ENCODE results near the gene COL20A1. TPM values are rescaled to one million over a fixed set of nuclear protein-coding genes. Genes with fewer than 3 reads are reported as not detected.
A peak's percentile ranks its signal among the peaks of the same experiment; 100 is the strongest.

The COL20A1 gene
- total RNA-seq, 1 experiment from 2014 or later = 0.23 TPM

DNA sequence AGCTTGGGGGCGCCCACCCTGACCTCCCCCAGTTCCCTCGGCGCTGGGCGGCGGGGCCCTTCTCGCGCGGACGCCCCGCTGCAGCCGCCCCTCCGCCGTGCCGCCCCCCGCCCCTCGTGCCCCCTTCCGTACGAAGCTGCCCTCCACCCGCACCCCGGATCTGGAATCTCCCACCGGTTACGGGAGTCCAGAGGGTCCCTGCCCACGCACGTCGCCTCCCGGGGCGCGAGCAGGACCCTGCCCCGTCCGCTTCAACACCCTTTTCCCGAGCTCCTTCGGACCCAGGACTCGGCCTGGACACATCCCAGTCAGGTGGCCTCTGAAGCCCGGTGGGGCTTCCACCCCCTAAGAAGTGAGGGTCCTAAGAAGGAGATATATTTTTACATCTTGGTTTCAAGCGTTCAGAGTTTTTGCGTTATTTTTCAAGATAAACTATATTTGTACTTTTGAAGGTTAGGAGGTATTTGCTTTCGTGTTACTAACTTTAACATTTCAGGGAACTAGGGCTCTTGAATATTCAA lies 19.9 kb upstream of the COL20A1 start:
- no TSS peak for BruUV-seq (replicated peaks)
- Histone ChIP-seq H3K27ac (ENCODE audit: low read length) (peak overlapping the region; percentile 82), H3K9me3 (ENCODE audit: control insufficient read depth, insufficient read depth, low read depth, low read length) (no peaks in the 10 kb centered on the region), H3K36me3 (ENCODE audit: control insufficient read depth, insufficient read depth, low read length) (no peaks in the 10 kb centered on the region; the same call in 1 of the 2 replicates), H3K27me3 (ENCODE audit: control insufficient read depth, insufficient read depth, low read length) (no peaks in the 10 kb centered on the region), H3K4me1 (ENCODE audit: control insufficient read depth, insufficient read depth, low read length) (peaks cover 15% of the 10 kb centered on the region), H3K4me3 (ENCODE audit: low read depth in 2 of 2, low read length in 2 of 2) (peak overlapping the region; percentile 95 to 99)
- CTCF ChIA-PET = interaction anchor here (0.6 kb wide), 1 partner anchor 62 kb away, joined by 8 read pairs; no protein-coding TSS in a partner anchor
- TF ChIP-seq SIN3A (IDR thresholded peaks at IDR 0.05; ENCODE audit: borderline replicate concordance, insufficient read depth, low read depth, low read length) = no peak
- intact Hi-C loops (cut with micrococcal nuclease; ENCODE audit: unreplicated experiment) = no loop called here
- POLR2A ChIA-PET = interaction anchor here (0.6 kb wide), 2 partner anchors 54 to 59 kb away, joined by 4 to 5 read pairs; no protein-coding TSS in a partner anchor
- in situ Hi-C loops (cut with HindIII; ENCODE audit: low pct_unique_long_range_greater_than_20kb, low sequenced_read_pairs) = no loop called here
- ATAC-seq (no peak), DNase-seq (ENCODE audit: low read depth, low spot score) (no peak)

DNA sequence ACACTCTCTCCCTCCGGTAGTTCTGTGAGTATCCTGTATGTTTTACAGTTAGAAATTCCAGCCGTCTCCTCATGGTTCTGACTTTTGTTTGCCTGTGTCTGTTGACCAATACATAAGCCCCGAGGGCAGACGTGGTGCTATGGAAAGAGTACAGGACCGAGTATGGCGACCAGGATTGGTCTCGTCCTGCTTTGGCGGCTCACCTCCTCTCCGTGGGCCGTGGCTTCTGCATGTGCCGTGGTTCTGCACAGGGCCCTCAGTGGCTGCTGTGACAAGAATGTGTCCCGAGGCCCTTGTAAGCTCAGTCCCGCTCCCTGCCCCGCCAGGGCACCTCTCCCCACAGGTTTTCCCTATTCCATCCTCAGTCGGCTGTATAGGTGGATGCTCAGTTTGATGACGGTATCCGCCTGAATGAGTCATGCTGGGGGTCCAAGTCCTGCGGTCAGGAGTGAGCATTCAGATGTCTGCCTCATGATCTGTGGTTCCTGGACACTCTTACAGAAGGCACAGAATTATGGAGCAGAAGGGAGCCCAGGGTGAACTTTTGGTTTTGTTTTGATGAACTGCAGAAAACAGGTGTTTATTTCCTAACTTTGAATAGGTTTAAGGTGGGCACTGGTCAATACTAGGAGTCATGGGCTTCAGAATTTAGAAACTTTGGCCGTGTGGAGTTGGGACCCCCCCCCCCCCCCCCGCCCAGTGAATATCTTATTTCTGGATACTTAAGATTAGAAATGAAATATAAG lies 19.2 kb upstream of the COL20A1 start:
- H3K27ac ChIP-seq (ENCODE audit: low read length) = peak overlapping the region; percentile 82
- in situ Hi-C loops (cut with HindIII; ENCODE audit: low pct_unique_long_range_greater_than_20kb, low sequenced_read_pairs) = no loop called here
- ChIA-PET POLR2A (interaction anchor here (0.6 kb wide), 1 partner anchor 54 kb away, joined by 5 read pairs; no protein-coding TSS in a partner anchor), CTCF (no interaction called here)
- H3K27me3 ChIP-seq (ENCODE audit: control insufficient read depth, insufficient read depth, low read length) = no peaks in the 10 kb centered on the region
- intact Hi-C loops (cut with micrococcal nuclease; ENCODE audit: unreplicated experiment) = no loop called here
- peak overlapping the region; percentile 95 to 99 for H3K4me3 ChIP-seq (ENCODE audit: low read depth in 2 of 2, low read length in 2 of 2)
- TSS peak; percentile 90 for BruUV-seq (replicated peaks)
- no peaks in the 10 kb centered on the region; the same call in 1 of the 2 replicates for H3K36me3 ChIP-seq (ENCODE audit: control insufficient read depth, insufficient read depth, low read length)
- DNase-seq (ENCODE audit: low read depth, low spot score) = no peak
- ATAC-seq = no peak
- no peaks in the 10 kb centered on the region for H3K9me3 ChIP-seq (ENCODE audit: control insufficient read depth, insufficient read depth, low read depth, low read length)
- TF ChIP-seq SIN3A (IDR thresholded peaks at IDR 0.05; ENCODE audit: borderline replicate concordance, insufficient read depth, low read depth, low read length) = no peak
- TF ChIP-seq CTCF (IDR thresholded peaks at IDR 0.05) = no peak
- TF ChIP-seq, protein P1, sequence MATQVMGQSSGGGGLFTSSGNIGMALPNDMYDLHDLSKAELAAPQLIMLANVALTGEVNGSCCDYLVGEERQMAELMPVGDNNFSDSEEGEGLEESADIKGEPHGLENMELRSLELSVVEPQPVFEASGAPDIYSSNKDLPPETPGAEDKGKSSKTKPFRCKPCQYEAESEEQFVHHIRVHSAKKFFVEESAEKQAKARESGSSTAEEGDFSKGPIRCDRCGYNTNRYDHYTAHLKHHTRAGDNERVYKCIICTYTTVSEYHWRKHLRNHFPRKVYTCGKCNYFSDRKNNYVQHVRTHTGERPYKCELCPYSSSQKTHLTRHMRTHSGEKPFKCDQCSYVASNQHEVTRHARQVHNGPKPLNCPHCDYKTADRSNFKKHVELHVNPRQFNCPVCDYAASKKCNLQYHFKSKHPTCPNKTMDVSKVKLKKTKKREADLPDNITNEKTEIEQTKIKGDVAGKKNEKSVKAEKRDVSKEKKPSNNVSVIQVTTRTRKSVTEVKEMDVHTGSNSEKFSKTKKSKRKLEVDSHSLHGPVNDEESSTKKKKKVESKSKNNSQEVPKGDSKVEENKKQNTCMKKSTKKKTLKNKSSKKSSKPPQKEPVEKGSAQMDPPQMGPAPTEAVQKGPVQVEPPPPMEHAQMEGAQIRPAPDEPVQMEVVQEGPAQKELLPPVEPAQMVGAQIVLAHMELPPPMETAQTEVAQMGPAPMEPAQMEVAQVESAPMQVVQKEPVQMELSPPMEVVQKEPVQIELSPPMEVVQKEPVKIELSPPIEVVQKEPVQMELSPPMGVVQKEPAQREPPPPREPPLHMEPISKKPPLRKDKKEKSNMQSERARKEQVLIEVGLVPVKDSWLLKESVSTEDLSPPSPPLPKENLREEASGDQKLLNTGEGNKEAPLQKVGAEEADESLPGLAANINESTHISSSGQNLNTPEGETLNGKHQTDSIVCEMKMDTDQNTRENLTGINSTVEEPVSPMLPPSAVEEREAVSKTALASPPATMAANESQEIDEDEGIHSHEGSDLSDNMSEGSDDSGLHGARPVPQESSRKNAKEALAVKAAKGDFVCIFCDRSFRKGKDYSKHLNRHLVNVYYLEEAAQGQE (IDR thresholded peaks at IDR 0.05; ENCODE audit: insufficient read depth in 1 of 2, low read depth in 2 of 2, low read length in 1 of 2) = no peak
- TF ChIP-seq TCF7L2 (IDR thresholded peaks at IDR 0.05; ENCODE audit: low read depth, low read length) = no peak
- TF ChIP-seq POLR2AphosphoS5 (IDR thresholded peaks at IDR 0.05; ENCODE audit: low read depth, low read length) = no peak
- H3K4me1 ChIP-seq (ENCODE audit: control insufficient read depth, insufficient read depth, low read length) = peaks cover 15% of the 10 kb centered on the region
